Inflammatory macrophage treated with lipopolysaccharide for 4 hours (primary cell): ENCODE data around the gene TNFRSF4.
A peak's percentile ranks its signal among the peaks of the same experiment; 100 is the strongest.

Experiments
- DNase-seq: peaks from one replicate; pipeline ENCODE4 v3.0.0-alpha.2; 2020

Gene TNFRSF4

GRCh38 chr1:1216770-1217620 is 3.0 kb upstream of the TNFRSF4 start:
- DNase-seq = no peak

DNA sequence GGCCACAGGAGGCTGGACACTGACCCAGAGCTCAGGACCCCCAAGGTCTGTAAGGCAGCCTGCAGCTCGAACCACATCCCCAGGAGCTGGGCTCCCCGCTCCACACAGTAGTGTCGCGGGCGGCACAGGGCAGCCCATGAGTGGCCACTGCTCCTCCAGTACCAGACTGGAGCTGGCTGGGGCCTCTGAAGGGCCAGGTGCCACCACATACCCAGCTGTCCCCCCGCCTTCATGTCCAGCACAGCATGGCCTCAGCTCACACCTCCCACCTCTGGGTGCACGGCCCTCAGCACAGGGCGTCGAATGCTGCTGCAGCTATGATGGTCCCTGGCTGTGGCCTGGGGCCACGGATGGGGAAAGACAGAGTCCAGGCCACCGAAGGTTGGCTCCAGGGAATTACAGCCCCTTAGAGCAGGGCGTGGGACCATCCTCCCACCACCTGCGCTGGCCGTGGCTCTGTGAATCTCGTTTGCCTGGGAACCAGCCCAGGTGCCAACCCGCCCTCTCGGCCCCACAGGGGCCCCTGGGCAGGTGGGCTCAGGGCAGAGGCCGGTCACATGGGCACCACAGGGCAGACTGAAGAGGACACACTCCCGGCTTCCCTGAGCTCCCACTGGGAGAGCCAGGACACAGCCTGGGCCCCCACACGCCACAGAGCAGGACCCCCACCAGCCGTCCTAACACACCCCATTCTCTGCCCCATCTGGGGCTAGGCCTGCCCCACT is 2.1 kb upstream of the TNFRSF4 start:
- no peak for DNase-seq

GRCh38 chr1:1215080-1215676 is 1.2 kb upstream of the TNFRSF4 start:
- DNase-seq = peak; percentile 19

- DNase-seq = peak; percentile 36
Observed at GRCh38 chr1:1212780-1213344, 1.1 kb downstream of the TNFRSF4 start.

DNA sequence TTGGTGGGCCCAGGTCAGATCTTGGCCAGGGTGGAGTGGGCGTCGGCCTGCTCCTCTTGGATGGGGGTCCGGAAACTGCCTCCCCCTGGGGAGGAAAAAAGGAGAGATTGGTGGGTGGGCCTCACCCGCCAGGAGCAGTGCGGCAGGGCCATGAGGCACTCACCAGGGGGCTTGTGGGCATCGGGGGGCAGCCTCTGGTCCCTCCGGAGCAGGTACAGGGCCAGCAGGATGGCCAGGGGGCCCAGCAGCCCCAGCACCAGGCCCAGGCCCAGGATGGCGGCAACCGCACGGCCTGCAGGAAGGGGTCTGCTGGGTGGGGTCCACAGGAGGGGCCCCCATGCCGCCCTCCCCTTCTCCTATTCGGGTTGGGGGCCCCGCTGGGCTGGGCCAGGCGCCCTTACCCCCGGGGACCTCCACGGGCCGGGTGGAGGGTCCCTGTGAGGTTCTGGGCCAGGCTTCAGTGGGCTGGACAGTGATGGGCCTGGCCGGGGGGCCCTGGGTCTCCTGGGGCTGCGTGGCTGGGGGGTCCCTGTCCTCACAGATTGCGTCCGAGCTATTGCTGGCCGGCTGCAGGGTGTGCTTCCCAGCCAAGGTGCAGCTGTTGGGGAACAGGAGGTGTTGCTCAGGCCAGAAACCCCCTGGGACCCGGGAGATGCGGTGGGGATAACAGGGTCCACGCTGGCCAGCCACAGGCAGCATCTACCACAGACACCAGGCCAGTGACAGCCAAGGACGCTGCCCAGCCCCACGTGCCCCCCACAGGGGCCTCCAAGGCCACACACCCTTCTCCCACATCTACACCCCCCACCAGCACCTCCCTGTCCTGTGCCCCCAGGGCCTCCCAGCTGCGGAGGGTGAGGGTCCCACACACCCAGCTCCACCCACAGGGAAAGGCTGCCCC is 2.2 kb downstream of the TNFRSF4 start:
- DNase-seq = no peak

- DNase-seq = no peak
Observed at GRCh38 chr1:1210726-1211540, 3.0 kb downstream of the TNFRSF4 start.

DNA sequence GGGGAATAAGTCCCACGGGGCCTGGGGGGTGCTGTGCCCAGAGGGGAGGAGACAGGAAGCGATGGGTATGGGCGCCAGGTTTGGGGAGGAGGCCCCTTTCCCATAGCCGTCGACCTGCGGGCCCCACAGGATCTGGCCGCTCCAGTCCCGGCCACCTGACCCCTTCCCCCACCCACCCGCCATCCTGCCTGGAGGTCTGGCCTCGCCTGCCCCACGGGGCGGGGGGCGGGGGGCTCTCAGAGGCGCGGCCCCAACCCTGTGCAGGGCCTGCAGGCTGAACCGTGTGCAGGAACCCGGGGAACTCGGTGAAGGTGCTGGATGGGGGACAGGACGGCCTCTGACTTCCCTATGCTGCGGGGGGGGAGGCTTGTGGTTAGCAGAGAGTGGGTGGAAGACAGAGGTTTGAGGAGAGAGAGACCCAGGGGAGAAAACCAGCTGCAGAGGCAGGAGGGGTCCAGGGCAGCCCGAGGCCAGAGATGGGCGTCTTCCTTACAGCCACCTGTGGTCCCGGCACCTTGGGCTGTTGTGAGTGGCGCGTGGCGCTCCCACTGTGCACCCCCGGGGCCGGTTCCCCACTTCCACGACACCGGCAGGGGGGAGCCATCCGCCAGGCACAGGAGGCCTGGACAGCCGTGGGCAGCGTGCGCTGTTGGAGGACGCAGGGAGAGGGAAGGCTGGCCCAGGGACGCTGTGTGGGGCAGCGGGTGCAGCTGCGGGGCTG is 5.1 kb downstream of the TNFRSF4 start:
- peak; percentile 32 for DNase-seq

GRCh38 chr1:1207571-1207892 is 6.4 kb downstream of the TNFRSF4 start:
- DNase-seq = no peak

DNA sequence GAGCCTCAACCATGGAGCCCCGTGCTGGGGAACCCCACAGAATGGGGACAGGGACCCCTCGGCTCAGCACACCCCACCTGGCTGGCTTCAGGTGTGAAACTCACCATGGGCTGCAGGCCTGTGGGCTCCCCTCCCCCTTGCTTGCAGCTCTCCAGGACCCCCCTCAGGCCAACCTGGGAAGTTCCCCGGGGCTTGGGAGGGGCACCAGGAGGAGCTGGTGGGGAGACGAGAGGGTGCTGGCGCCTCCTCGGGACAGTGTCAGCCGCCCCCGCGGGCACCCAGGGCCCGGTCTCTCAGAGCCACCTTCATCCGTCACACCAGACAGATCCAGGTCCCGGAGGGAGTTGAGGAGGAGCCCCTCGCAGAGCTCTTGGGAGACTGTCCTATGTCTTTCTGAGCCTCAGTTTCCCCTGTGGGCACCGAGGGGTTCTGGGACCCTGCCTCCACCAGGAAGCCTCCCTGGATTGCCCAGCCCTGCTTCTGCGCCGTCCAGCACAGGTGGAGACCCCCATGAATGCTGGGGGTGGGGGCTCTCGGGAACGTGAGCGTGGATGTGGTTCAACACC is 6.9 kb downstream of the TNFRSF4 start:
- no peak for DNase-seq

DNA sequence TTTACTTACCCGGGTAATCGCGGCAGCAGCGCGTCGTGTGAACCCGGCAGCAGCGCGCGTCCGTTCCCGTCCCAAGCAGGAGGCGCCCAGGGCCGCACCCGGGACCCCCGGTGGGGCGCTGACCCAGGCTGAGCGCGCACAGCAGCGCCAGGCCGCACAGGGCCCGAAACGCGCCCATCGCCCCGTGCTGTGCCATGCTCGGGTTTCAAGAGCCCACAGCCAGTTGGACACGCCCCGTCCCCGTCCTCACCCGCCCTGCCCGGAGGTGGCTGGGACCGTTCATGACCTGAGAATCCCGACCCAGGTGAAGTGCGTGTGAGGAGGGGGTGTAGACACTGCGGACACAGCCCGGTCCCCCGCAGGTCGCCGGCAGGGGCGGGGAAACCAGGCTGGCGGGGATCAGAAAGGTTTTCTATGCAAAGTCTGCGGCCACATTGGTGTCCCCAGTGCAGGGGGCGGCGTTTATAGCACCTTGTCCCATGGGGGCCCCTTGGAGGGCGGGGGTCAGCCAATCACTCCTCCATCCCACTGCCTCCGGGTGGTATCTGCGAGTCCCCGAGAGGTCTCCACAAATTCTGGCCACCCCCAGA is 7.5 kb downstream of the TNFRSF4 start, which contains the start of gene TNFRSF18:
TSS of gene TNFRSF18 (minus strand) at position 217 of the 590 bp plus-strand sequence. CDS start at position 196, 21 bp downstream.
- no peak for DNase-seq

- DNase-seq = no peak
Observed at GRCh38 chr1:1205769-1206375, 8.1 kb downstream of the TNFRSF4 start.

- DNase-seq = no peak
Observed at GRCh38 chr1:1204998-1205768, 8.8 kb downstream of the TNFRSF4 start.

GRCh38 chr1:1204425-1204920 is 9.5 kb downstream of the TNFRSF4 start:
- no peak for DNase-seq

- no peak for DNase-seq
Observed at GRCh38 chr1:1203561-1204424, 10.2 kb downstream of the TNFRSF4 start.

DNA sequence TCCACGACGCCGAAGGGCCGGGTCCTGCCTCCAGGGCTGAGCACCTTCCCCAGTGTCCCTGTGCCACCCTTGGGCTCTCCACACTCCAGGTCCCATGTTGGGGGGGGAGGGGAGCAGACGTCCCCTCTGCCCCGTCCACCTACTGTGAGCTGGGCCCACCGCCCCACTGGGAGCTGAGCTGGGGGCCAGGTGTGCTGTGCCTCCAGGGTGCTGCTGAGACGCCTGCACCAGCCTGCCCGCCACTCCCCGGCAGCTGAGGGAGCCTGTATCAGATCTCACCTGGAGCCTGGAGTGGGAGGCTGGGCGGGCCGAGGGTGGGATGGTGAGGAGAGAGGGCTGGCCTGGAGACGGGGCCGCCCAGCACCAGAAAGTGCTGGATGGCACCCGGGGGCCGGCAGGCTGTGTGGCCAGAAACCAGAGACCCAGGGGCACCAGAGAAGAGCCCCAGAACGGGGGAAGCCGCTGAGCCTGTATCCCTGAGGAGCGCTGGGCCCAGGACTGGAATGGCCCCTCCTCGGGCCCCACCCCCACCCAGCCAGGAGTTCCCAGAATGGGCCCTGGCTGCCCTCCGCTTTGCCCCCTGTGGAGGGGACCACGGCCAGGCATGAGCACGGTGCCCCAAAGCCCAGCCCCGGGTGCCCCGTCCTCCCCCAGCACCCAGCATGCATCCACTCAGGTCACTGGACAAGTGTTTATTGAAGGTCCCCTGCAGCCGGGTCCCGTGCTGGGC is 11.0 kb downstream of the TNFRSF4 start:
- no peak for DNase-seq

DNA sequence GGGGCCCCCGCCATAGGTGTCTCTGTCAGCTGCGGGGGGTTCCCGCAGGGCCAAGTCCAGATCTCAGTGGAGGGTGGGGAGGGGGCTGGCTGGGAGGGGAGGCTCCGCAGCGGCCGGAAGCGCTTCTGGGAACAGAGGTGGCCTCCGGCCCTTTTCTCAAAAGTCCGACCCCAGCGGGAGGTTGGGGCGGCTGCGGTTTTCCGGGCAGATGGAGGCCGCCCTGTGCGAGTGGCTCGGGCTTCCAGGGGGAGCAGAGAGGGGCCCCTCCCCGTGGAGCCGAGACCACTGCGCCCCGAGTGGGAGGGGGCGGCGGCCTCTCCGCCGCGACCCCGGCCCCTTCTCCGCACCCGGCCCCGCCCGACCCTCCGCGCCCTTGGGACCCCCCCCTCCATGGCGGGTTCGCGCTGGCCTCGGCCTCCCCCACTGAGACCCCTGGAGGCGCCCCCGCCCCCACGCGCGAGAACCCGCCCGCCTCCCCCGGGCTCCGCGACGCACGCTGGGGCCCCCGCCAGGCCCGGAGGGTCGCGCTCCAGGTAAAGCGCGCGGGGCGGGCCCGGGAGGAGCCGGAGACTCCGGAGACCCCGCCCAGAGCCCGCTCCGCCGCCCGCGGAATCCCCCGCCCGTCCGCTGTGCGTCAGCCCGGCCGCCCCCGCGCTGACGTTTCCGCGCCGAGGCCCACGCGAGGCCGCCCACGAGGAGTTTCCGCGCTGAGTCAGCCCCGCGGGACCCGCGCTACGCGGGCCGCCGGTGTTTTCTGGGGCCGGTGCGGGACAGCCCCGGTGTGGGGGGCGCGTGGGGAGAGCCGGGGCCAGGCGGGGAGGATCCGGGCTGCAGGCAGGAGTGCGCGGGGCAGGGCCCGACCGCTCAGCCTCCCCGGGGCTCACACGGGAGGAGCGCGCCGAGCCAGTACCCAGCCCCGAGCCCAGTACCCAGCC is 12.8 kb downstream of the TNFRSF4 start:
- DNase-seq = peak; percentile 90
